Fibroblast of mammary gland (primary cell): ENCODE measurements around the gene SLIT2.

Source experiments
- DNase-seq: peaks from one replicate; pipeline ENCODE4 v3.0.0-alpha.2; 2010; ENCODE audit warnings: low read depth
- H3K4me3 ChIP-seq: 2 replicates; pipeline ENCODE4 v1.5.1; 2011; ENCODE audit warnings: low read depth, mild to moderate bottlenecking, low read length, moderate library complexity; ENCODE audit not compliant: control insufficient read depth
- CTCF ChIP-seq: conservative IDR thresholded peaks from 2 replicates; pipeline ENCODE4 v1.5.1; 2011; ENCODE audit warnings: low read depth, low read length, inconsistent platforms; ENCODE audit not compliant: control insufficient read depth, insufficient read depth

The SLIT2 gene

GRCh38 chr4:20251796-20252655, at the start of gene SLIT2:
SLIT2 (plus strand) TSS chr4:20251905; CDS start chr4:20253816, 1,911 bp downstream.
- TF ChIP-seq CTCF, result no peak
- H3K4me3 ChIP-seq, result peak within 1 kb of the TSS; percentile 79
- peak; percentile 75 for DNase-seq

GRCh38 chr4:20203508-20203907, 48.2 kb upstream of the SLIT2 start:
- no peak overlapping the region for H3K4me3 ChIP-seq
- DNase-seq, result peak; percentile 98
- TF ChIP-seq CTCF, result no peak

- no peak for TF ChIP-seq CTCF
- peak; percentile 13 for DNase-seq
- no peak overlapping the region for H3K4me3 ChIP-seq
These were observed 34.2 kb upstream of the SLIT2 start for GRCh38 chr4:20217521-20217920.

- DNase-seq, result no peak
- TF ChIP-seq CTCF, result no peak
- no peak overlapping the region for H3K4me3 ChIP-seq
These were observed 33.8 kb upstream of the SLIT2 start for GRCh38 chr4:20217951-20218350.

- no peak overlapping the region for H3K4me3 ChIP-seq
- TF ChIP-seq CTCF, result no peak
- peak; percentile 19 for DNase-seq
These were observed 32.2 kb upstream of the SLIT2 start for GRCh38 chr4:20219521-20219920.

- no peak for TF ChIP-seq CTCF
- no peak for DNase-seq
These were observed 13.7 kb upstream of the SLIT2 start for GRCh38 chr4:20237894-20238537.

More at GRCh38 chr4:20237894-20238537, 13.7 kb upstream of the SLIT2 start:
- no peak overlapping the region for H3K4me3 ChIP-seq
